Mesothelial cell of epicardium (in vitro differentiated cells): ENCODE data around the gene RCE1. TPM values are rescaled to one million over a fixed set of nuclear protein-coding genes. Genes with fewer than 3 reads are reported as not detected.

Experiments
- DNase-seq, 2 experiments: peaks; one replicate each; pipeline ENCODE4 v3.0.0; 2021; ENCODE audit warnings: low spot score in 2 of 2; ENCODE audit not compliant: unreplicated experiment in 2 of 2
- H3K27ac Mint-ChIP-seq: 2 replicates; pipeline ENCODE4 v1.8.0; 2021; ENCODE audit warnings: mixed read lengths
- H3K27me3 Mint-ChIP-seq: 2 replicates; pipeline ENCODE4 v1.8.0; 2021; ENCODE audit warnings: low read depth, mixed read lengths
- H3K36me3 Mint-ChIP-seq: 2 replicates; pipeline ENCODE4 v1.8.0; 2021; ENCODE audit warnings: mixed read lengths
- H3K4me1 Mint-ChIP-seq: 2 replicates; pipeline ENCODE4 v1.8.0; 2021; ENCODE audit warnings: mixed read lengths
- H3K4me3 Mint-ChIP-seq: 2 replicates; pipeline ENCODE4 v1.8.0; 2021; ENCODE audit warnings: mild to moderate bottlenecking, moderate library complexity, mixed read lengths
- H3K9me3 Mint-ChIP-seq: 2 replicates; pipeline ENCODE4 v1.8.0; 2021; ENCODE audit warnings: mixed read lengths
- CTCF ChIP-seq: fragments of 200-600 bp; sonication (generic); IDR thresholded peaks from one replicate; pipeline ENCODE4 v1.5.0; 2021; ENCODE audit warnings: antibody characterized with exemption; ENCODE audit not compliant: unreplicated experiment
- total RNA-seq: library from RNA; stranded (reverse); gene quantifications from 3 replicates; pipeline ENCODE4 v1.2.1, GENCODE V29; 2021

The RCE1 gene
- total RNA-seq, 1 donor from 2014 or later = 27.2 TPM

- Mint-ChIP-seq H3K27ac (no peak overlapping the region), H3K9me3 (no peaks in the 10 kb centered on the region)
These were observed 31.0 kb downstream of the RCE1 start for GRCh38 chr11:66874232-66874631.

DNA sequence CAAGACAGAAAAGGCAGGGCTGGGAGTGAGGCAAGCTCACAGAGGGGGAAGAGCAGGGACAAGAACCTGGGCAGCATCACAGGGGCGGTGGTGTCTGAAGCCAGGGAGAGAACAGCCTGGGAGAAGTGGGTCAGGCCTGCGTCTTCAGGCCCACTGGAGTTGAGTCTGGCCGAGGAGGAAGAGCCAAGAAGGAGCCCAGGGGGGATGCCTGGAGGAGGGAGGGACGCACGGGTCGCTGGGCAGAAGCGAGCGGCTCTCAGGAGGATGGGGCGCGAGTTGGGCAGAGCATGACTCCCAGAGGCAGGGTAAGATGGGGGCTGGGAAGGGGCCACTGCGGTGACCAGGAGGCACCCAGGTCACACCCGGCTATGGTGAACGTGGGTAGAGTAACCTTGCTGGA, 32.1 kb downstream of the RCE1 start:
- Mint-ChIP-seq H3K9me3 (no peaks in the 10 kb centered on the region), H3K27me3 (no peaks in the 10 kb centered on the region), H3K36me3 (no peaks in the 10 kb centered on the region), H3K27ac (no peak overlapping the region), H3K4me1 (peaks cover 22% of the 10 kb centered on the region), H3K4me3 (no peak overlapping the region)
- no peak for DNase-seq
- TF ChIP-seq CTCF = no peak

More at GRCh38 chr11:66874232-66874631, 31.0 kb downstream of the RCE1 start:
- no peak for DNase-seq
- Mint-ChIP-seq H3K4me1 (peaks cover 15% of the 10 kb centered on the region), H3K27me3 (no peaks in the 10 kb centered on the region), H3K4me3 (no peak overlapping the region), H3K36me3 (no peaks in the 10 kb centered on the region)
- no peak for TF ChIP-seq CTCF

- Mint-ChIP-seq H3K36me3 (no peaks in the 10 kb centered on the region), H3K27me3 (no peaks in the 10 kb centered on the region), H3K27ac (peak overlapping the region; percentile 71), H3K9me3 (no peaks in the 10 kb centered on the region), H3K4me3 (no peak overlapping the region), H3K4me1 (peaks cover 44% of the 10 kb centered on the region)
- TF ChIP-seq CTCF = no peak
- no peak for DNase-seq
These were observed 34.5 kb downstream of the RCE1 start for GRCh38 chr11:66877588-66878385.

GRCh38 chr11:66878474-66878873, 35.2 kb downstream of the RCE1 start:
- no peak for TF ChIP-seq CTCF
- Mint-ChIP-seq H3K4me1 (peaks cover 50% of the 10 kb centered on the region), H3K9me3 (no peaks in the 10 kb centered on the region)

GRCh38 chr11:66879000-66879399, 35.8 kb downstream of the RCE1 start:
- no peak for DNase-seq
- Mint-ChIP-seq H3K27ac (no peak overlapping the region), H3K4me1 (peaks cover 51% of the 10 kb centered on the region), H3K9me3 (no peaks in the 10 kb centered on the region), H3K36me3 (no peaks in the 10 kb centered on the region), H3K27me3 (no peaks in the 10 kb centered on the region), H3K4me3 (no peak overlapping the region)
- no peak for TF ChIP-seq CTCF

More at GRCh38 chr11:66878474-66878873, 35.2 kb downstream of the RCE1 start:
- H3K27ac Mint-ChIP-seq = peak overlapping the region; percentile 71
- H3K4me3 Mint-ChIP-seq = no peak overlapping the region
- H3K36me3 Mint-ChIP-seq = no peaks in the 10 kb centered on the region
- DNase-seq = no peak
- no peaks in the 10 kb centered on the region for H3K27me3 Mint-ChIP-seq
